HUDEP-2 (cell line): Measurements from ENCODE around the gene SVEP1.
A peak's percentile ranks its signal among the peaks of the same experiment; 100 is the strongest.
"Not testable (repeated sequence)": the region's sequence is repeated elsewhere in the genome, so short reads cannot be mapped to it uniquely, and the experiment has no call there.

Experiments
- DNase-seq, 76 experiments: peaks; one replicate each; lab custom pipeline; 2025; ENCODE audit not compliant: unreplicated experiment in 76 of 76; lab: John Stamatoyannopoulos, UW

The SVEP1 gene

DNA sequence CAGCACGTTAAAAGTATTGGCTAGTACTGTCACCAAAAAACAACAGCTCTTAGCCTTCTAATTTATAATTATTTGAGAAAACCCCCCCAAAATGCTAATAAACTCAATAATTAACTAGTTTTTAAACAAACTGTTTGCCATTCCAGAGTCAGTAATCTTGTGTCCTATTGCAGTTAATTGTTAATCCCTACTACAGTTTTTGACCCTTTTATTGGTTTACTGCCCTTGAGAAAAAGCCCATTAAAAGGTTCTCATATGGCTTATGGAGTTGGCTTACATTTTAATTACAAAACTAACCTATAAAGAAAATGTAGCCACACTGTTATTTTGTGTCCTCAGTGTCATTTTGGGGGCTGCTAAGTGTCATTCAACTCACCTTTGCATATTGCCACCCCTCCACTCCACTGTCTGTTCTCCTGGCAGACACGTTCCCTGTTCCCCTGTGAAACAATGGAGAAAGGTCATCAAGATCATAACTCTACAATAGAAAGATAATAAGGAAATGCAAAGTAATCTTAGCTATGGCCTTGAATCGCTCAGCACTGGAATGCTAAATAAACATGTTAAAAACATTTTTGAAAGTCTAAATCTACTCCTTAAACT is 190.3 kb downstream of the SVEP1 start:
- DNase-seq: no peak

DNA sequence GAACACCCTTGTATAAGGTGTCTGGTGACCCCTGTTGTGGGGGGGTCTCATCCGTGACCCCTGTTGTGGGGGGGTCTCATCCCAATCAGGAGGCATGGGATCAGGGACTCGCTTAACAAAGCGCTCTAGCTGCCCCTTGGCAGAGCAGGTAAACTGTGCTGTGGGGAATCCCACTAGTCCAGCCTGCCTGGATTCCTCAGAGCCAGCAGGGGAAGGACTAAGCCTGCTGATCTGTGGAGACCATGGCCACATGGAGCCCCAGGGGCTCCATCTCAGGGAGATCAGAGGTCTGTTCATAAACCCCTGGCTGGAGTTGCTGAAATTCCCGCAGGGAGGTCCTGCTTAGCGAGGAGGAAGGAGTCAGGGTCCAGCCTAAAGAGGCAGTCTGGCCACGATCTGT is 196.1 kb downstream of the SVEP1 start:
- no peak for DNase-seq

DNA sequence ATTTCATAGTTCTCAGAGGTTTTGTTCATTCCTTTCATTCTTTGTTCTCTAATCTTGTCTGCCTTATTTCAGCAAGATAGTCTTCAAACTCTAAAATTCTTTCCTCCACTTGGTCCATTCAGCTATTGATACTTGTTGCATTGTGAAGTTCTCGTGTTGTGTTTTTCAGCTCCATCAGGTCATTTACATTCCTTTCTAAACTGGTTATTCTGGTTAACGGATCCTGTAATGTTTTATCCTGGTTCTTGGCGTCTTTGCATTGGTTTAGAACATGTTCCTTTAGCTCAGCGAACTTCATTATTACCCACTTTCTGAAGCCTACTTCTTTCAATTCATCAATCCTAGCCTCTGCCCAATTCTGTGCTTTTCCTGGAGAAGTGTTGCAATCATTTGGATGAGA is 196.8 kb downstream of the SVEP1 start:
- no peak for DNase-seq

DNA sequence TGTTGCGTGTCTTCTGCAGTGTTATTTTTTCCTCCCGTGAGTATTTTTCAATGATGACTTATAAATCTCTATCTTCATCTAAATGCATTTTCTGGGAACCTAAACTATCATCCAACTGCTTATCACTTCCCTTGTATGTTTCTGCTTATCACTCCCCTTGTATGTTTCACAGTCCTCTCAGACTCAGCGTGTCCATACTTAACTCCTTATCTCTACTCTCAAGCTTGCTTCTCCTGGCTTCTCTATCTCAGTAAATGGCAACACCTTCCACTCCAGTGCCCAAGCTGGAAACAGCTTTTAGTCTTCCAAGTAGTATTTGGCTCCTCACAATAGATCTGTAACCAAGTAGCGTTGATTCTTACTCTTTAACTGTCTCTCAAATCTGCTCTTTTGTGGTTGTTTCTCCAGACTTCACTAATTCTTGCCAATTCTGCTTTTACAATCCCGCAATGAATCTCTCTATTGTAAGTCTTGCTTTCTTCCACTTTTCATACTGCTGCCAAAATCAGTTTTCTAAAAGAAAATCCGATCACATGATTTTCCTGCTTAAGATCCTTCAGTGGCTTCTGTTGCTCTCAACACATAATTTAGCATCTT is 208.0 kb downstream of the SVEP1 start:
- DNase-seq: peak in 64 of 76 experiments; percentile 2 to 93 (median 59)

DNA sequence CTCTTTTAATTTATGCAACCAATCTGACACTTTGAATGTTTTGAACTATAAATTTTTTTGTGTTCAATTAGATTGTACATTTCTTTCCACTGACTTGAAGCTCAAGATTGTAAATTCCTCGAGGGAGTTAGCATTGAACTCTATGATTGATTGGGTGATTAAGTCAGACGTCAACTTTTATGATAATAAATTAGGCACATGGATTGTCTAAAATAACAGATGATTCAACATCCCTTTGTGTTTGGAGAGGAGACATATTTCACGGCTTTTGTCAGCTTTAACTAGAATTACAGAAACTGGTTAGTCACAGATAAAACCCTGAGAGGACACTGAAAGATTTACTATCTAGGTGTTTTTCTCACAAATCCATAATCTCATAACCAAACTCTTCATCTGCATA is 209.2 kb downstream of the SVEP1 start:
- no peak for DNase-seq

DNA sequence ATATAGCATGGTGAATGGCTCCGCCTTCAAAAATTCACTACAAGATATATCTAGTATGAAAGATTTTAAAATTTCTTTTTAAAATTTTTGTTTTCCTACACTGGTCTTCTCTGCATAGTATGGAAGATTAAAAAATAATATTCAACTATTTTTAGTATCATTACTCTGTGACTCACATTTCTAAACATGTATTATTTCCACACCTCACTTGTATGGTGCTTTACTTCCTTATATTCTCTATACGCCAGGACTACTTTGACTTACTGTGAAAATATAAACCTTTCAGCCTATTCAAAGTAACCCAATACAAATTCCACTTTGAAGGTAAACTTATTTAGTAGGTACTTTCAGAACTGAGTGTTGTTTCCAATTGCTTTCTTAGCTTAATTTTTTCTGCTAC is 215.1 kb downstream of the SVEP1 start:
- no peak for DNase-seq

DNA sequence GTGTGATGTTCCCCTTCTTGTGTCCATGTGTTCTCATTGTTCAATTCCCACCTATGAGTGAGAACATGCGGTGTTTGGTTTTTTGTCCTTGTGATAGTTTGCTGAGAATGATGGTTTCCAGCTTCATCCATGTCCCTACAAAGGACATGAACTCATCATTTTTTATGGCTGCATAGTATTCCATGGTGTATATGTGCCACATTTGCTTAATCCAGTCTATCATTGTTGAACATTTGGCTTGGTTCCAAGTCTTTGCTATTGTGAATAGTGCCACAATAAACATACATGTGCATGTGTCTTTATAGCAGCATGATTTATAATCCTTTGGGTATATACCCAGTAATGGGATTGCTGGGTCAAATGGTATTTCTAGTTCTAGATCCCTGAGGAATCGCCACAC is 220.5 kb downstream of the SVEP1 start:
- not testable (repeated sequence) for DNase-seq

DNA sequence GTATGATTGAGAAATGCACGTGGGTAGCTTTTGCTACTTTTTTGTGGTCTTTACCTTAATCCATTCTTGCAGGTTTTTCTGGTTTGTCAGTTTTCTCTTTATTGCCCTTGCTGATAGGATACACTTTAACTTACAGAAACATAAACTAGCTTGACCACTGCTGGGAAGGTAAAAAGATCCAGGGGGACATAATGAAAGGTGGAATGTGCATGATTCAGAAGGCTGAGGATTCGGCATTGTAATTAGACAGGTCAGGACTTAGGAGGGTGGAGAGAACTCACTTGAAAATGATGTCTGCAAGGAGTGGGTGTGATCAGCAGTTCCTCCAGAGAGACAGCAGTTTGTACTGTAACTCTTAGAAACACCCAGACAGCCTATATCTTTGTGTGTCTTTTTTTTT is 222.0 kb downstream of the SVEP1 start:
- DNase-seq: no peak

DNA sequence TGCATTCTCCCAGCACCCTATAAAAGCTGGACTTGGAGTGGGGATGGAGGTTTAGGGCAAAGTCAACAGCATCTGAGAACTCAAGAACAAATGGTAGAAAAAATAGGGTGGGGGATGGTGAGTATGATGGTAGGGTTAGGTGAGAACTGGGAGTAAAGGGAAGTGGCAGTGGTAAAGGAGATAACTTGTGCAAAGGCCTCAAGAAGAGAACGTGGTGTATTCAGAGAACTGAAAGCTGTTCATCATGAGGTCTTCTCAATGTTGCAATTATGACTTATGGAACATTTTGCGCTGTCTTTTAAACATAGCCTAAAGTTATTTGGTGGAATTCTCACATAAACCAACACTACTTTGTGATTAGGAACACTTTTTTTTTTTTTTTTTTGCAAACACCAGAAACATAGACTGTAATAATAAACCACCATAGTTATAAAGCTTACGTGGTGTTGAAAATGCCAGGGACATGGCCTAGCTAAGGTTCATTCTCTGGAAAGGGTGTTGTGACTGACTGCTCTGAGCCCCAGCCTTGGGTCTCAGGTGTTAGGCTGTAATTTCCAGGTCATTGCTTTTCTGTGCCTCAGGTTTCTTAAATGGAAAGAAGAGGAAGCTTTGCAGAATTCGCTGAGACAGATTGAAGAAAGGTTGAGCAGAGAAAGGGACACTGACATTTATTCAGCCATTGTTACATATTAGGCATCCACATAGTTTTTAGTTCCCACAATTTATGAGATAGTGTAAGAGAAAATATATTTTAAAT is 222.7 kb downstream of the SVEP1 start:
- no peak for DNase-seq

DNA sequence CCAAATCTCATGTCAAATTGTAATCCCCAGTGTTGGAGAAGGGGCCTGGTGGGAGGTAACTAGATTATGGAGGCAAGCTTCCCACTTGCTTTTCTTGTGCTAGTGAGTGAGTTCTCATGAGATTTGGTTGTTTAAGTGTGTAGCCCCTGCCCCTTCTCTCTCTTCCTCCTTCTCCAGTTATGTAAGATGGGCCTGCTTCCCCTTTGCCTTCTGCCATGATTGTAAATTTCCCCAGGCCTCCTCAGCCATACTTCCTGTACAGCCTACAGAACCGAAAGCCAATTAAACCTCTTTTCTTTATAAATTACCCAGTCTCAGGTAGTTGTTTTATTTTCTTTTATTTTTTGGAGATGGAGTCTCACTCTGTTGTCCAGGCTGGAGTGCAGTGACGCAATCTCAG is 223.6 kb downstream of the SVEP1 start:
- DNase-seq: no peak

DNA sequence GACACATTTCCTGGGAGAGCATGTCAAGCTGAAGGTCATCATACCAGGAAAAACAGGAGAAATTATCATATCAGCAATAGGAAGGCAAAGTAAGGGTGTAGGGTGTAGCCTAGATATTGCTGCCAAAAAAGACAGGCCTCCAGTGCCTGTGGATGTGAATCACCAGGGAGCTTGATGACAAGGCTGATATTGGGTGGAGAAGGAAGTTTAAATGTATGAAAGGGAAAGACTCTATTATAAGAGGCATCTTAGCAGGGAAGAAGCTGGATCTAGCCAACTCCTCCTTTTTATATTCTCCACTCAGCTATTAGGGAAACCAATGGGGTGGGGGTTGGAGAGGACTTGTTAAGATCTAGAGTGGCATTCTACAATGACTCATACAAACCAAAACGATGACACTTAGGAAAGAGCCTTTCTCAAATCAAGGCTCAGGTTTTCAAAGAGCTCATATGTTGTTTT is 228.5 kb downstream of the SVEP1 start:
- peak in 11 of 76 experiments; percentile 4 to 45 (median 13) for DNase-seq

DNA sequence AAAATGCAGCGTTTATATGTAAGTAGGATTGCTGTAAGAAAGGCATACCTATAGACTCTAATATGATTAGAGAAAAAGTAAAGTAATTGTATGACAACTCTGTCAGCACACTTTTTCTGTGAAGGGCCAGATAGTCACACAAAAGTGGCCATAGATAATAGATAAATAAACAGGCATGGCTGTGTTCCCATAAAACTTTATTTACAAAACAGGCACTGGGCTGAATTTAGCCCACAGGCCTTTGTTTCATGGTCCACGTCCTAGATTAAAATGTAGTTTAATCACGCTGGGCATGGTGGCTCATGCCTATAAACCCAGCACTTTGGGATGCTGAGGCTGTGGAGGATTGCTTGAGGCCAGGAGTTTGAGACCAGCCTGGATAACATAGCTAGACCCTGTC is 233.2 kb downstream of the SVEP1 start:
- no peak for DNase-seq

DNA sequence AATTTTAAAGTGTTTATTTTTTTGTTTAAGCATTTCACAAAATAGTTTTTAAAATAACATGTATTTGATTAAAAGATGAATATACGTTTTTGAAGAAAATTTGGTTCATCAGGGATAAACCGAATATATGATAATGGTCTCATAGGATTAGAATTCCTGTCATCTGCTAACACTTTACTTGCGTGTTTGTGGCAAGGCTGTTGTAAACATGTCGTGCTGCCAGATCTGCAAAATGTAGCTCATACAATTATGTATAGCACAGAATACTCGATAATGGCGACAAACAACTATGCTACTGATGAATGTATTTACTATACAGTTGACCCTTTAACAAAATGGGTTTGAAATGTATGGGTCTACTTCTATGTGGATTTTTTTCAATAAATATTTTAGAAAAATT is 234.7 kb downstream of the SVEP1 start:
- DNase-seq: no peak

DNA sequence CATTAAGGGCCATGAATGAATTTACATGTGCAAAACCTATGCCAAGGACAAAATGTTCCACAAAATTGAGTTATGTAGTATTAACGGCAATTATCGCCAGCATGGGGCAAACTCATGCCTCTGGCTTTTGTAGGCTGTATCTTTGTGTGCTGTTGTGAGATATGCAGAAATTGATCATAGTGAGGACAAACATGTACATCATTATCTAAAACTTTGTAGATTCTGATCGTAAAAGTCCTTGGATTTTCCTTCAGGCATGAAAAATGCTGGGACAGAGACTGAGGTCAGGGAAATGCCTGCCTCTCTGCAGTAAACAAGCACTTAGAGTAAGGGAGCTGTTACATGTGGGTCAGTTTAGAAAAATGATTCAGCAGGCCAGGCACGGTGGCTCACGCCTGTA is 236.0 kb downstream of the SVEP1 start:
- DNase-seq: no peak

DNA sequence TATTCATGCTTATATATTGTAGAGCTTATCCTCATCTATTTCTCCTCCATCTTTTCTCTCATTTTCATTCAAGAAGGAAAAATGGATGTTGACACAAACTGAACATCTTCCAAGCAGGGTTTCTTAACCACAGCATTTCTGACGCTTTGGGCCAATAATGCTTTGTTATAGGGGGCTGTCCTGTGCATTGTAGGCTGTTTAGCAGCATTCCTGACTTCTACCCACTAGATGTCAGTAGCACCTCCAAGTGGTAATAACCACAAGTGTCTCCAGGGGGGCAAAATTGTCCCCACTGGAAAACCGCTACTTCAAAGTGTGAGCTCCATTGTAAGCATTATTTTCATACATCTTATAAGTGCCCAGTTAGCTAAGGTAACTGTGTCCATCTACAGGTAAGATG is 239.2 kb downstream of the SVEP1 start:
- DNase-seq: peak in 8 of 76 experiments; percentile 4 to 20 (median 6)

DNA sequence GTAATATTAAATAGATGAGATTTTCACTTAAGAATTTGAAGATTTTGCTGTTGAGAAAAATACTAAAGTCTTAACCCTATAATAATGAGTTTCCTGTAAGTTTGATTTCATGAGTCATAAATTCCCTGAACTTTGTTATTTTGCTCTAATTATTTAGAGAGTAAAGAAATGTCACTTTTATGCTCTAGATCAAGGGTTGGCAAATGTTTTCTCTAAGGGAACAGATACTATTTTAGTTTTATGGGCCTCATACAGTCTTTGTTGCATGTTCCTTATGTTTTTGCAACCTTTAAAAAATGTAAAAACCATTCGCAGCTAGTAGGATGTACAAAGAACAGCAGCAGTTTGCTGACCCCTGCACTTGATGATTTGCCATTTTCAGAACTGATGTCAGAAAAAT is 241.4 kb downstream of the SVEP1 start:
- DNase-seq: no peak

DNA sequence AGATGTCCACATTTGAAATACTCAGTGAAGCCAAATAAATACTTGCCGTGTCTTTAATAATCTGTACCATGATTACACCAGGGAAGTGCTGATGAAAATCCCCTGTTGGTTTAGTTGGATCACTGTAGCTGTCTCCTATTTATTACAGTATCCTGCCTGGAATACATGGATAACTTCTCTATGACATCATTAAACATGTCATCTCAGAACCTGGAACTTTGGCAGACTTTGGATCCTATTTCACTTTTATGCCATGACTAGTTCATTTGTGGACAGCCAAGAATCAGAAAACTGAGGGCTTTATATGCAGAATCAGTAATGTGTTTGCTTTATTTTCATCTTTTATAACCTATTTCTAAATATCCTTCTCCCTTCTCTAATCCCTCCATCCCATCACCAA is 241.8 kb downstream of the SVEP1 start, which contains the start of gene TXNDC8:
TSS of gene TXNDC8 (minus strand) at position 137 of the 400 bp plus-strand sequence.
- DNase-seq: no peak

DNA sequence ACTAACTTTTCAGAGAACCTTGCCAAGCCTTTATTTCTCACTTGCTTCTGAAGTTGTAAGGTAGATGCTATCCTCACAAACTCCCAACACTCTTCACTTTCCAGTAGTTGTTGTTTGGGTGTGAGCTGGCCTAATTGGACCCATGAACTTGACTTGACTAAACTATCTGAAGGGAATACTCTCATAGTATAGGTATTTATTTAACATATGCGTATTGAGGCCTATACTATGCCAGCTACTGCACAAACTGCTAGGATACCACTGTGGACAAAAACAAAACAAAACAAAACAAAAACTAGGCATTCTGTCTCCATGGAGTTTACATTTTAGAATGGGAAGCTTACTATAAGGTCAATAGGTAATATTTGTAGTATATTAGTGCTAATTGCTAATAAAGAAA is 243.2 kb downstream of the SVEP1 start:
- DNase-seq: no peak

DNA sequence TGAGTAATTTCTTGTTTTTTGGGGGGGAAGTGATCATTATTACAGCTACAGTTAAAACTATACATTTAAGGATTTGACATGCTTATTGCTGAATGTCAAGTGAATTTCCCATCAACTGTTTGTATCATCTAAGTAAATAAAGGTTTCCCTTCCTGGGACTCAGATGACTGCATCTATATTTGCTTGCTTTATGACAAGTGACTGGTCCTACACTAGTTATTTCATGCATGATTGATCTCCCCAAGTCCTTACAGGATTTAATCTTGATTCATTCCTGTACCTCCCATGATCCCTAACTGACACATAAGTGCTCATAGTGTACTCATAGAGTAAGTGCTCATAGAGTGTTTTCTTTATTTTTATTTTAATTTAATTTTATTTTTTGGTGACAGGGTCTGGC is 244.7 kb downstream of the SVEP1 start:
- no peak for DNase-seq

DNA sequence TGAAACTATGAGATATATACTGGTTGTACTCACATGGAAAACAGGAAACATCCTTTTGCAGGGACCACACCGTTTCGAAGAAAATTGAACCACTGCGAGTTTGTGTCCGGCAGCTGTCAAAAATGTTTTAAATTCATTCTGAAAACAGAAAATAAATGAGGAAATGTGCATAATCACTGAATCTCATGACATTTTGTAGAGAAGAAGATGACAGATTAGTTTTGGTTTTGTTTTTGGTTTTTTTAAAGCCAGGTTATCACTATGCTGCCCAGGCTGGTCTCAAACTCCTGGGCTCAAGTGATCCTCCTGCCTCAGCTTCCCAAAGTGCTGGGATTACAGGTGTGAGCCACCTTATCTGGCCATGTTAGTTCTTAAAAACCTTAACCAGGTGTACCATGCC is 245.4 kb downstream of the SVEP1 start:
- no peak for DNase-seq

DNA sequence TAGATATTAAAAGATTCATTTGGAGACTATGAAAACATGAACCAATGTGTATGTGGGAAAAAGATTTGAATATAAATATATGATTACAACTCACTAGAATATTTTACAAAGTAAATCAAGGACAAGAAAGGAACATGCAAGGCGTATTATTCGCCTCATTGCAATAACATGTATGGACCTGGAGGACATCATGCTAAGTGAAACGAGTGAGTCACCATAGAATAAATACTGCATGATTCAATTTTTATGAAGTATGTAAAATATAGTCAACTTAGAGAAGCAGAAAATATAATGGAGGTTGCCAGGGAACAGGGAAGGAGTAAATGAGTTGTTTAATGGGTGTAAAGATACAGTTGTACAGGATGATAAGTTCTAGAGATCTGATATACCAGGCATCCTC is 246.8 kb downstream of the SVEP1 start:
- DNase-seq: no peak
